HCT116 (cell line): ENCODE results near the gene PPP2R2D.
"Not testable (repeated sequence)": the region's sequence is repeated elsewhere in the genome, so short reads cannot be mapped to it uniquely, and the experiment has no call there.

Experiments used
- ATF3 ChIP-seq: IDR thresholded peaks from 2 replicates; pipeline ENCODE4 v1.6.1; 2012
- CEBPB ChIP-seq: IDR thresholded peaks from 2 replicates; pipeline ENCODE4 v1.6.1; 2012; ENCODE audit warnings: low read depth
- EGR1 ChIP-seq: IDR thresholded peaks from 2 replicates; pipeline ENCODE4 v1.6.1; 2012; ENCODE audit warnings: low read depth
- ELF1 ChIP-seq: IDR thresholded peaks from 2 replicates; pipeline ENCODE4 v1.6.1; 2012; ENCODE audit warnings: low read depth, borderline replicate concordance
- FOSL1 ChIP-seq: IDR thresholded peaks from 2 replicates; pipeline ENCODE4 v1.6.1; 2012; ENCODE audit warnings: low read depth
- JUND ChIP-seq: IDR thresholded peaks from 2 replicates; pipeline ENCODE4 v1.6.1; 2012
- POLR2A ChIP-seq: IDR thresholded peaks from 2 replicates; pipeline ENCODE4 v1.7.0; 2011; ENCODE audit warnings: borderline replicate concordance; ENCODE audit not compliant: insufficient read depth, insufficient read length; ENCODE audit errors: extremely low read depth
- POLR2AphosphoS5 ChIP-seq: IDR thresholded peaks from 2 replicates; pipeline ENCODE4 v1.6.1; 2011; ENCODE audit warnings: mild to moderate bottlenecking, low read depth, low read length, moderate library complexity
- RAD21 ChIP-seq: IDR thresholded peaks from 2 replicates; pipeline ENCODE4 v1.6.1; 2012; ENCODE audit warnings: low read depth, mild to moderate bottlenecking
- REST ChIP-seq: IDR thresholded peaks from 2 replicates; pipeline ENCODE4 v1.6.1; 2012; ENCODE audit warnings: low read depth
- ZFX ChIP-seq: fragments of 450-650 bp; IDR thresholded peaks from 2 replicates; pipeline ENCODE4 v1.6.1; 2017
- ZNF274 ChIP-seq: fragments of 200-500 bp; sonication (Bioruptor generic); IDR thresholded peaks from 2 replicates; pipeline ENCODE4 v1.6.1; 2014; ENCODE audit warnings: mild to moderate bottlenecking, low read depth, low read length, inconsistent platforms
- TF ChIP-seq, protein P1 (sequence below), 3 experiments: fragments of 200-600 bp in 1 of 3; sonication (generic) in 1 of 3; IDR thresholded peaks in 2 of 3; conservative IDR thresholded peaks in 1 of 3; 2 replicates each; pipeline ENCODE4 v1.5.1; 2012 to 2017; ENCODE audit warnings: low read depth in 2 of 3, low read length in 2 of 3, antibody characterized with exemption in 1 of 3, borderline replicate concordance in 1 of 3, control low read depth in 1 of 3, mild to moderate bottlenecking in 1 of 3, mixed read lengths in 1 of 3, mixed run types in 1 of 3, moderate library complexity in 1 of 3; ENCODE audit not compliant: insufficient read depth in 1 of 3

- TF ChIP-seq, protein P1, sequence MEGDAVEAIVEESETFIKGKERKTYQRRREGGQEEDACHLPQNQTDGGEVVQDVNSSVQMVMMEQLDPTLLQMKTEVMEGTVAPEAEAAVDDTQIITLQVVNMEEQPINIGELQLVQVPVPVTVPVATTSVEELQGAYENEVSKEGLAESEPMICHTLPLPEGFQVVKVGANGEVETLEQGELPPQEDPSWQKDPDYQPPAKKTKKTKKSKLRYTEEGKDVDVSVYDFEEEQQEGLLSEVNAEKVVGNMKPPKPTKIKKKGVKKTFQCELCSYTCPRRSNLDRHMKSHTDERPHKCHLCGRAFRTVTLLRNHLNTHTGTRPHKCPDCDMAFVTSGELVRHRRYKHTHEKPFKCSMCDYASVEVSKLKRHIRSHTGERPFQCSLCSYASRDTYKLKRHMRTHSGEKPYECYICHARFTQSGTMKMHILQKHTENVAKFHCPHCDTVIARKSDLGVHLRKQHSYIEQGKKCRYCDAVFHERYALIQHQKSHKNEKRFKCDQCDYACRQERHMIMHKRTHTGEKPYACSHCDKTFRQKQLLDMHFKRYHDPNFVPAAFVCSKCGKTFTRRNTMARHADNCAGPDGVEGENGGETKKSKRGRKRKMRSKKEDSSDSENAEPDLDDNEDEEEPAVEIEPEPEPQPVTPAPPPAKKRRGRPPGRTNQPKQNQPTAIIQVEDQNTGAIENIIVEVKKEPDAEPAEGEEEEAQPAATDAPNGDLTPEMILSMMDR (IDR thresholded peaks at IDR 0.05 in 2 of 3, conservative IDR thresholded peaks at IDR 0.05 in 1 of 3; ENCODE audit: borderline replicate concordance in 1 of 3, insufficient read depth in 1 of 3, low read depth in 2 of 3, low read length in 2 of 3) = not testable (repeated sequence)
- not testable (repeated sequence) for TF ChIP-seq POLR2A, POLR2AphosphoS5, ZFX, REST, RAD21, JUND, ATF3, EGR1, CEBPB, ZNF274, FOSL1, ELF1
Observed at GRCh38 chr10:131883621-131884393, 17.0 kb upstream of the PPP2R2D start.
